IMR-90 (cell line): ENCODE results near the gene PTP4A2. TPM values are rescaled to one million over a fixed set of nuclear protein-coding genes. Genes with fewer than 3 reads are reported as not detected.

ENCODE experiments used
- ATAC-seq: fragments of 200-7000 bp; cut with Tn5 transposase; 2 replicates; pipeline ENCODE4 v1.9.1; 2020; ENCODE audit warnings: low read depth, mild to moderate bottlenecking, moderate library complexity
- BruUV-seq: library from RNA; stranded (reverse); fragments of 400-500 nt; replicated peaks from 2 replicates; lab custom pipeline; 2021; lab: Mats Ljungman, UMichigan
- CTCF ChIA-PET: fragments of 300-600 bp; formaldehyde crosslinking; extraction: SDS; loops from one replicate; lab custom pipeline; 2021; ENCODE audit warnings: antibody characterized with exemption; lab: Yijun Ruan, JAX
- POLR2A ChIA-PET: fragments of 300-600 bp; sonication (Branson Sonifier 250); formaldehyde crosslinking; loops from one replicate; lab custom pipeline; 2022; ENCODE audit warnings: antibody characterized with exemption; ENCODE audit not compliant: unreplicated experiment; lab: Charles Lee
- DNase-seq: peaks from one replicate; pipeline ENCODE4 v3.0.0; 2013
- H2AFZ ChIP-seq: replicated peaks from 2 replicates; pipeline ENCODE3; 2013; ENCODE audit warnings: low read length, mild to moderate bottlenecking; ENCODE audit not compliant: poor library complexity
- H2AK5ac ChIP-seq: 2 replicates; pipeline ENCODE4 v1.6.1; 2013; ENCODE audit warnings: low read depth, low read length, inconsistent platforms
- H2AK9ac ChIP-seq: replicated peaks from 2 replicates; pipeline ENCODE3; 2013; ENCODE audit warnings: mild to moderate bottlenecking, low read depth, low read length, moderate library complexity; ENCODE audit not compliant: poor library complexity
- H2BK120ac ChIP-seq: 2 replicates; pipeline ENCODE4 v1.6.1; 2013; ENCODE audit warnings: low read depth, low read length, inconsistent platforms
- H2BK15ac ChIP-seq: 3 replicates; pipeline ENCODE4 v1.6.1; 2013; ENCODE audit warnings: low read depth, low read length, inconsistent platforms
- H2BK20ac ChIP-seq: 2 replicates; pipeline ENCODE4 v1.6.1; 2013; ENCODE audit warnings: low read depth, mild to moderate bottlenecking, inconsistent platforms, low read length, moderate library complexity
- H2BK5ac ChIP-seq: 2 replicates; pipeline ENCODE4 v1.6.1; 2013; ENCODE audit warnings: mild to moderate bottlenecking, low read depth, low read length, inconsistent platforms; ENCODE audit not compliant: poor library complexity, severe bottlenecking
- H3K14ac ChIP-seq: replicated peaks from 2 replicates; pipeline ENCODE4 v1.6.1; 2013; ENCODE audit warnings: low read depth, low read length, inconsistent platforms
- H3K18ac ChIP-seq: 2 replicates; pipeline ENCODE4 v1.6.1; 2013; ENCODE audit warnings: low read depth, low read length, control low read depth
- H3K23ac ChIP-seq: 2 replicates; pipeline ENCODE4 v1.6.1; 2013; ENCODE audit warnings: low read depth, low read length, inconsistent platforms
- H3K27ac ChIP-seq: 2 replicates; pipeline ENCODE4 v1.5.1; 2013; ENCODE audit warnings: mild to moderate bottlenecking, control low read depth, low read length; ENCODE audit not compliant: insufficient read depth
- H3K27me3 ChIP-seq: 2 replicates; pipeline ENCODE4 v1.6.1; 2013; ENCODE audit warnings: low read length; ENCODE audit not compliant: control insufficient read depth, insufficient read depth
- H3K36me3 ChIP-seq: 2 replicates; pipeline ENCODE4 v1.6.1; 2013; ENCODE audit warnings: low read length, mixed read lengths; ENCODE audit not compliant: control insufficient read depth, insufficient read depth
- H3K4ac ChIP-seq: 2 replicates; pipeline ENCODE4 v1.6.1; 2013; ENCODE audit warnings: low read depth, low read length, inconsistent platforms
- H3K4me1 ChIP-seq: 2 replicates; pipeline ENCODE4 v1.6.1; 2013; ENCODE audit warnings: low read length, mixed read lengths; ENCODE audit not compliant: control insufficient read depth, insufficient read depth
- H3K4me2 ChIP-seq: 2 replicates; pipeline ENCODE4 v1.6.1; 2013; ENCODE audit warnings: low read depth, mild to moderate bottlenecking, control low read depth, low read length, moderate library complexity
- H3K4me3 ChIP-seq: 2 replicates; pipeline ENCODE4 v1.5.1; 2013; ENCODE audit warnings: low read depth, mild to moderate bottlenecking, control low read depth, low read length, moderate library complexity; ENCODE audit not compliant: insufficient read depth
- H3K56ac ChIP-seq: 2 replicates; pipeline ENCODE4 v1.6.1; 2013; ENCODE audit warnings: low read length, inconsistent platforms; ENCODE audit not compliant: insufficient read depth; ENCODE audit errors: extremely low read depth
- H3K79me1 ChIP-seq, 2 experiments: 2 replicates each; pipeline ENCODE4 v1.6.1; 2013; ENCODE audit warnings: low read length in 2 of 2, inconsistent platforms in 1 of 2, low read depth in 1 of 2
- H3K9ac ChIP-seq: 2 replicates; pipeline ENCODE4 v1.6.1; 2013; ENCODE audit warnings: low read depth, low read length, control low read depth
- H3K9me1 ChIP-seq: 2 replicates; pipeline ENCODE4 v1.6.1; 2013; ENCODE audit warnings: low read length, inconsistent platforms; ENCODE audit not compliant: insufficient read depth
- H3K9me3 ChIP-seq: 2 replicates; pipeline ENCODE4 v1.6.1; 2013; ENCODE audit warnings: low read length; ENCODE audit not compliant: control insufficient read depth, insufficient read depth
- H4K20me1 ChIP-seq: 2 replicates; pipeline ENCODE4 v1.6.1; 2013; ENCODE audit warnings: low read length, inconsistent platforms; ENCODE audit not compliant: insufficient read depth
- H4K5ac ChIP-seq: 2 replicates; pipeline ENCODE4 v1.6.1; 2013; ENCODE audit warnings: mild to moderate bottlenecking, low read depth, low read length, control low read depth
- H4K8ac ChIP-seq, 2 experiments: 2 replicates each; pipeline ENCODE4 v1.6.1; 2013; ENCODE audit warnings: low read depth in 2 of 2, low read length in 2 of 2, control low read depth in 1 of 2, inconsistent platforms in 1 of 2
- H4K91ac ChIP-seq: 2 replicates; pipeline ENCODE4 v1.6.1; 2013; ENCODE audit warnings: low read depth, low read length, inconsistent platforms; ENCODE audit not compliant: insufficient read depth
- BHLHE40 ChIP-seq: fragments of 150-350 bp; IDR thresholded peaks from 2 replicates; pipeline ENCODE4 v1.6.1; 2016; ENCODE audit warnings: mild to moderate bottlenecking, low read depth, low read length
- CEBPB ChIP-seq: IDR thresholded peaks from 2 replicates; pipeline ENCODE4 v1.6.1; 2012; ENCODE audit warnings: low read depth, low read length, improper control_type of control experiment
- CHD1 ChIP-seq: IDR thresholded peaks from 2 replicates; pipeline ENCODE4 v1.6.1; 2012; ENCODE audit warnings: low read depth, low read length, improper control_type of control experiment
- CTCF ChIP-seq: conservative IDR thresholded peaks from 2 replicates; pipeline ENCODE4 v1.5.1; 2012; ENCODE audit warnings: mild to moderate bottlenecking, low read depth, low read length, improper control_type of control experiment
- ELK1 ChIP-seq: fragments of 150-350 bp; IDR thresholded peaks from 2 replicates; pipeline ENCODE4 v1.6.1; 2016; ENCODE audit warnings: low read depth, mild to moderate bottlenecking, low read length, moderate library complexity, borderline replicate concordance
- FOS ChIP-seq: fragments of 150-350 bp; IDR thresholded peaks from 2 replicates; pipeline ENCODE4 v1.6.1; 2016; ENCODE audit warnings: low read depth, low read length
- MAFK ChIP-seq: IDR thresholded peaks from 2 replicates; pipeline ENCODE4 v1.6.1; 2012; ENCODE audit warnings: low read depth, low read length, improper control_type of control experiment
- MAZ ChIP-seq: IDR thresholded peaks from 2 replicates; pipeline ENCODE4 v1.6.1; 2012; ENCODE audit warnings: low read depth, mild to moderate bottlenecking, low read length, improper control_type of control experiment, moderate library complexity, borderline replicate concordance
- MXI1 ChIP-seq: IDR thresholded peaks from 2 replicates; pipeline ENCODE4 v1.6.1; 2012; ENCODE audit warnings: low read depth, mild to moderate bottlenecking, low read length, moderate library complexity, borderline replicate concordance
- NFE2L2 ChIP-seq: fragments of 150-350 bp; IDR thresholded peaks from 2 replicates; pipeline ENCODE4 v1.6.1; 2016; ENCODE audit warnings: low read depth, mild to moderate bottlenecking, low read length
- POLR2A ChIP-seq: IDR thresholded peaks from 2 replicates; pipeline ENCODE4 v1.6.1; 2012; ENCODE audit warnings: mild to moderate bottlenecking, low read depth, low read length
- RAD21 ChIP-seq: IDR thresholded peaks from 2 replicates; pipeline ENCODE4 v1.6.1; 2012; ENCODE audit warnings: low read length, improper control_type of control experiment
- RCOR1 ChIP-seq: IDR thresholded peaks from 2 replicates; pipeline ENCODE4 v1.6.1; 2012; ENCODE audit warnings: mild to moderate bottlenecking, low read length, improper control_type of control experiment; ENCODE audit not compliant: insufficient replicate concordance
- RFX5 ChIP-seq: IDR thresholded peaks from 2 replicates; pipeline ENCODE4 v1.8.0; 2012; ENCODE audit warnings: low read depth, mild to moderate bottlenecking, low read length, moderate library complexity
- SMC3 ChIP-seq: fragments of 150-350 bp; IDR thresholded peaks from 2 replicates; pipeline ENCODE4 v1.6.1; 2016; ENCODE audit warnings: low read depth, mild to moderate bottlenecking, antibody characterized with exemption, low read length, moderate library complexity
- WGBS, 2 experiments: methylation state at CpG; one replicate each; pipeline versions ENCODE4 v1.1.5 to v1.1.7; 2013; ENCODE audit warnings: missing lambda C conversion rate in 2 of 2; ENCODE audit not compliant: insufficient read length in 1 of 2; ENCODE audit errors: extremely low coverage in 2 of 2; 5-methylcytosine and 5-hydroxymethylcytosine counted together
- dilution Hi-C: fragments of 300-500 bp; cut with HindIII; formaldehyde crosslinking; loops from one replicate; pipeline ENCODE4 v1.14.3; 2018; ENCODE audit warnings: low sequenced_read_pairs; ENCODE audit not compliant: unreplicated experiment
- in situ Hi-C: fragments of 300-500 bp; cut with MboI; formaldehyde crosslinking; loops from 3 replicates; pipeline ENCODE4 v1.14.3; 2019; ENCODE audit warnings: low sequenced_read_pairs, inconsistent platforms, mixed read lengths
- intact Hi-C: fragments of 100-400 bp; cut with micrococcal nuclease; formaldehyde crosslinking; loops from 2 replicates; pipeline ENCODE4 v1.10.0; 2022
- polyA plus RNA-seq, 3 experiments: library from polyadenylated mRNA; depleted of rRNA; stranded (reverse); fragments of >200 nt; gene quantifications; 2 replicates each; pipeline ENCODE4 v1.2.3, GENCODE V29; 2012; ENCODE audit warnings: low replicate concordance in 1 of 3
- total RNA-seq: library from RNA; depleted of rRNA; stranded (reverse); fragments of >200 nt; gene quantifications from 2 replicates; pipeline ENCODE4 v1.2.3, GENCODE V29; 2012
- TF ChIP-seq, protein P1 (sequence below): fragments of 150-350 bp; IDR thresholded peaks from 2 replicates; pipeline ENCODE4 v1.6.1; 2017; ENCODE audit warnings: mild to moderate bottlenecking, antibody characterized with exemption, low read length, low read depth

Gene PTP4A2
- total and polyA plus RNA-seq, 2 of the 4 experiments (the other 2 are of a cell fraction): 135 to 328 TPM

DNA sequence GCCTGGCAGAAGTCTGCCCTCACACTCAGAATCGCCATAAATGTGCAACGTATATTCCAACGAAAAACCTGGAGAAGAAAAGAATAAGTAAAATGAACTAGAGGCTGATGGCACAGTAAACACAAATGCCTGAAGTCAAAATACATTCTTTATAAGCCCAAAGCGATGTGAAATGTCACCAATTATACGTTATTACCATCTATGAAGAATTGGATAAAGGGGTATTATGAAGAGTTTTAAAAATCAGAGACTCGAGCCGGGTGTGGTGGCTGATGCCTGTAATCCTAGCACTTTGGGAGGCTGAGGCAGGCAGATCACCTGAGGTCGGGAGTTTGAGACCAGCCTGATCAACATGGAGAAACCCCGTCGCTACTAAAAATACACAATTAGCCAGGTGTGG lies 18.6 kb downstream of the PTP4A2 start:
- H3K56ac ChIP-seq: no peak overlapping the region
- 100% methylated on average over 1 of the region's 10 CpGs; no CpG with 5 or more reads in 1 of the 2 experiments for WGBS, 2 experiments
- H3K9me1 ChIP-seq: peaks cover 6% of the 10 kb centered on the region
- H4K5ac ChIP-seq: no peak overlapping the region
- no peak overlapping the region for H3K14ac ChIP-seq
- no peak overlapping the region for H2BK20ac ChIP-seq
- no peaks in the 10 kb centered on the region for H3K27me3 ChIP-seq
- in situ Hi-C loops: no loop called here
- DNase-seq (no peak), ATAC-seq (no peak)
- H3K18ac ChIP-seq: no peak overlapping the region
- H3K79me1 ChIP-seq: peaks cover 0 to 33% of the 10 kb centered on the region in 2 experiments; a peak in 2 of 4 replicates
- H3K9ac ChIP-seq: no peak overlapping the region
- H3K4me2 ChIP-seq: no peak overlapping the region
- peaks cover 2% of the 10 kb centered on the region; the same call in 1 of the 2 replicates for H3K9me3 ChIP-seq
- H3K36me3 ChIP-seq: peaks cover 23% of the 10 kb centered on the region
- no peak overlapping the region for H2BK5ac ChIP-seq
- no peak overlapping the region for H2AK9ac ChIP-seq
- H3K4me3 ChIP-seq: no peak overlapping the region
- intact Hi-C loops: no loop called here
- no peak overlapping the region for H2BK15ac ChIP-seq
- peaks cover 91% of the 10 kb centered on the region for H4K20me1 ChIP-seq
- TF ChIP-seq MAZ (no peak), NFE2L2 (no peak), RCOR1 (no peak), MAFK (no peak), RFX5 (no peak), CTCF (no peak), POLR2A (no peak), SMC3 (no peak), CEBPB (no peak), BHLHE40 (no peak), ELK1 (no peak), MXI1 (no peak), FOS (no peak), RAD21 (no peak), CHD1 (no peak)
- TF ChIP-seq, protein P1, sequence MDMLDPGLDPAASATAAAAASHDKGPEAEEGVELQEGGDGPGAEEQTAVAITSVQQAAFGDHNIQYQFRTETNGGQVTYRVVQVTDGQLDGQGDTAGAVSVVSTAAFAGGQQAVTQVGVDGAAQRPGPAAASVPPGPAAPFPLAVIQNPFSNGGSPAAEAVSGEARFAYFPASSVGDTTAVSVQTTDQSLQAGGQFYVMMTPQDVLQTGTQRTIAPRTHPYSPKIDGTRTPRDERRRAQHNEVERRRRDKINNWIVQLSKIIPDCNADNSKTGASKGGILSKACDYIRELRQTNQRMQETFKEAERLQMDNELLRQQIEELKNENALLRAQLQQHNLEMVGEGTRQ: no peak
- ChIA-PET CTCF (interaction anchor here (0.6 kb wide), 1 partner anchor 256 kb away, joined by 3 read pairs; no protein-coding TSS in a partner anchor), POLR2A (no interaction called here)
- no peak overlapping the region for H2AFZ ChIP-seq
- H4K8ac ChIP-seq: no peak overlapping the region
- dilution Hi-C loops: no loop called here
- H2AK5ac ChIP-seq: no peak overlapping the region
- H3K23ac ChIP-seq: no peak overlapping the region
- H2BK120ac ChIP-seq: no peak overlapping the region
- peaks cover 3% of the 10 kb centered on the region for H3K4me1 ChIP-seq
- no TSS peak for BruUV-seq
- H4K91ac ChIP-seq: no peak overlapping the region
- H3K27ac ChIP-seq: no peak overlapping the region
- no peak overlapping the region for H3K4ac ChIP-seq
